A549 (cell line): Measurements from ENCODE around the gene GUCY2D. TPM values are rescaled to one million over a fixed set of nuclear protein-coding genes. Genes with fewer than 3 reads are reported as not detected.

Source experiments
- ATAC-seq, 2 experiments: fragments of 200-7000 bp in 1 of 2; fragments of >200 bp in 1 of 2; cut with Nextera tagmentation in 1 of 2; cut with Tn5 transposase in 1 of 2; 3 replicates each; pipeline versions ENCODE4 v1.8.0 to v1.9.1; 2018 to 2020; ENCODE audit warnings: mild to moderate bottlenecking in 1 of 2, moderate library complexity in 1 of 2
- CTCF ChIA-PET: fragments of 300-600 bp; sonication (Branson Sonifier 250); formaldehyde crosslinking; extraction: SDS; loops from one replicate; lab custom pipeline; 2021; ENCODE audit warnings: antibody characterized with exemption, inconsistent platforms; lab: Yijun Ruan, JAX
- POLR2A ChIA-PET: fragments of 350-600 bp; formaldehyde crosslinking; extraction: SDS; loops from one replicate; lab custom pipeline; 2021; ENCODE audit warnings: antibody characterized with exemption, inconsistent platforms; lab: Yijun Ruan, JAX
- DNase-seq, 2 experiments: peaks; one replicate each; pipeline versions ENCODE4 v3.0.0 to v3.0.0-alpha.2; 2011 to 2016; ENCODE audit warnings: low read depth in 1 of 2, low spot score in 1 of 2
- FAIRE-seq: peaks from 2 replicates; lab custom pipeline; 2011; peaks lifted over from hg19 to GRCh38; lab: Jason Lieb, UNC
- H3K27ac ChIP-seq, 2 experiments: fragments of >200 bp; sonication (Bioruptor Twin); formaldehyde crosslinking; 3 replicates each; pipeline ENCODE4 v1.5.1; 2016 to 2017
- H3K4me1 ChIP-seq: fragments of >200 bp; sonication (Bioruptor Twin); formaldehyde crosslinking; 3 replicates; pipeline ENCODE4 v1.6.1; 2016
- H3K4me2 ChIP-seq: fragments of >200 bp; sonication (Bioruptor Twin); formaldehyde crosslinking; 3 replicates; pipeline ENCODE4 v1.6.1; 2016
- H3K4me3 ChIP-seq: fragments of >200 bp; sonication (Bioruptor Twin); formaldehyde crosslinking; 3 replicates; pipeline ENCODE4 v1.5.1; 2016
- H3K9me3 ChIP-seq: fragments of >200 bp; sonication (Bioruptor Twin); formaldehyde crosslinking; 3 replicates; pipeline ENCODE4 v1.6.1; 2016
- BHLHE40 ChIP-seq: IDR thresholded peaks from 2 replicates; pipeline ENCODE4 v1.6.1; 2012; ENCODE audit warnings: low read depth, low read length, inconsistent platforms
- CBX2 ChIP-seq: fragments of 200-600 bp; sonication (generic); IDR thresholded peaks from 2 replicates; pipeline ENCODE4 v1.6.1; 2016; ENCODE audit warnings: low read depth, mild to moderate bottlenecking, borderline replicate concordance
- CBX8 ChIP-seq: fragments of 200-600 bp; sonication (generic); IDR thresholded peaks from 2 replicates; pipeline ENCODE4 v1.6.1; 2016
- CHD2 ChIP-seq: fragments of 150-350 bp; IDR thresholded peaks from 2 replicates; pipeline ENCODE4 v1.6.1; 2014; ENCODE audit warnings: low read length; ENCODE audit not compliant: partially characterized antibody
- E2F6 ChIP-seq: IDR thresholded peaks from 2 replicates; pipeline ENCODE4 v1.6.1; 2012; ENCODE audit warnings: low read depth, borderline replicate concordance
- EHF ChIP-seq: fragments of 250-450 bp; sonication (Bioruptor Pico); IDR thresholded peaks from 2 replicates; pipeline ENCODE4 v1.5.0; 2020; ENCODE audit warnings: mild to moderate bottlenecking
- EHMT2 ChIP-seq: fragments of 200-600 bp; sonication (generic); IDR thresholded peaks from 2 replicates; pipeline ENCODE4 v1.6.1; 2016; ENCODE audit warnings: antibody characterized with exemption, low read depth, mild to moderate bottlenecking, moderate library complexity
- ELK1 ChIP-seq: fragments of 150-350 bp; IDR thresholded peaks from 2 replicates; pipeline ENCODE4 v1.6.1; 2014; ENCODE audit warnings: low read depth, mild to moderate bottlenecking, low read length
- ESRRA ChIP-seq: fragments of 150-350 bp; IDR thresholded peaks from 2 replicates; pipeline ENCODE4 v1.6.1; 2014; ENCODE audit warnings: mild to moderate bottlenecking, low read length, borderline replicate concordance
- FOSB ChIP-seq: fragments of 250-450 bp; sonication (Bioruptor Pico); IDR thresholded peaks from 2 replicates; pipeline ENCODE4 v1.5.0; 2020; ENCODE audit warnings: mild to moderate bottlenecking, moderate library complexity
- GATA3 ChIP-seq: IDR thresholded peaks from 2 replicates; pipeline ENCODE4 v1.6.1; 2012; ENCODE audit warnings: borderline replicate concordance
- HDAC2 ChIP-seq: fragments of 200-600 bp; sonication (generic); IDR thresholded peaks from 2 replicates; pipeline ENCODE4 v1.6.1; 2016
- HOXA7 ChIP-seq: fragments of 250-450 bp; sonication (Bioruptor Pico); IDR thresholded peaks from 2 replicates; pipeline ENCODE4 v1.5.0; 2020; ENCODE audit warnings: mild to moderate bottlenecking, moderate library complexity
- HOXB13 ChIP-seq: fragments of 250-450 bp; sonication (Bioruptor Pico); IDR thresholded peaks from 2 replicates; pipeline ENCODE4 v1.5.0; 2020; ENCODE audit warnings: low read depth, mild to moderate bottlenecking, moderate library complexity
- HOXB5 ChIP-seq: fragments of 250-450 bp; sonication (Bioruptor Pico); IDR thresholded peaks from 2 replicates; pipeline ENCODE4 v1.5.0; 2020; ENCODE audit warnings: mild to moderate bottlenecking, moderate library complexity
- JUN ChIP-seq, 2 experiments: fragments of >200 bp; sonication (Bioruptor Twin); formaldehyde crosslinking; IDR thresholded peaks; 2 replicates in 1 of 2; 3 replicates in 1 of 2; pipeline ENCODE4 v1.6.1; 2016 to 2017
- KDM1A ChIP-seq: fragments of 200-600 bp; sonication (generic); IDR thresholded peaks from 2 replicates; pipeline ENCODE4 v1.6.1; 2016; ENCODE audit warnings: low read depth, mild to moderate bottlenecking
- MAFK ChIP-seq: fragments of 450-650 bp; IDR thresholded peaks from 2 replicates; pipeline ENCODE4 v1.6.1; 2014; ENCODE audit not compliant: partially characterized antibody
- MAZ ChIP-seq: fragments of 150-350 bp; IDR thresholded peaks from 2 replicates; pipeline ENCODE4 v1.6.1; 2014; ENCODE audit warnings: antibody characterized with exemption, low read depth, low read length, borderline replicate concordance
- MYC ChIP-seq: IDR thresholded peaks from 2 replicates; pipeline ENCODE4 v1.6.1; 2012; ENCODE audit warnings: mild to moderate bottlenecking, inconsistent platforms, low read length, improper control_type of control experiment, borderline replicate concordance
- NFE2L2 ChIP-seq: fragments of 150-350 bp; conservative IDR thresholded peaks from 2 replicates; pipeline ENCODE4 v1.6.1; 2014; ENCODE audit warnings: low read length
- NPAS2 ChIP-seq: fragments of 250-450 bp; sonication (Bioruptor Pico); IDR thresholded peaks from 2 replicates; pipeline ENCODE4 v1.8.0; 2022; ENCODE audit warnings: mild to moderate bottlenecking, moderate library complexity, borderline replicate concordance
- POLR2A ChIP-seq: IDR thresholded peaks from 2 replicates; pipeline ENCODE4 v1.6.1; 2012; ENCODE audit warnings: mild to moderate bottlenecking, low read length
- POLR2AphosphoS2 ChIP-seq: conservative IDR thresholded peaks from 2 replicates; pipeline ENCODE4 v1.6.1; 2012; ENCODE audit warnings: low read length, improper control_type of control experiment, inconsistent platforms
- RFX5 ChIP-seq: fragments of 450-650 bp; IDR thresholded peaks from 2 replicates; pipeline ENCODE4 v1.7.1; 2014; ENCODE audit warnings: antibody characterized with exemption, mild to moderate bottlenecking, moderate library complexity
- RNF2 ChIP-seq: fragments of 200-600 bp; sonication (generic); IDR thresholded peaks from 2 replicates; pipeline ENCODE4 v1.6.1; 2016; ENCODE audit warnings: low read depth, mild to moderate bottlenecking, antibody characterized with exemption, moderate library complexity, borderline replicate concordance
- SREBF2 ChIP-seq: fragments of 450-650 bp; IDR thresholded peaks from 2 replicates; pipeline ENCODE4 v1.6.1; 2014; ENCODE audit warnings: mild to moderate bottlenecking, moderate library complexity
- USF2 ChIP-seq: fragments of 450-650 bp; IDR thresholded peaks from 2 replicates; pipeline ENCODE4 v1.6.1; 2014; ENCODE audit warnings: antibody characterized with exemption
- ZNF302 ChIP-seq: fragments of 250-450 bp; sonication (Bioruptor Pico); IDR thresholded peaks from 2 replicates; pipeline ENCODE4 v1.9.0; 2021; ENCODE audit warnings: inconsistent platforms, mild to moderate bottlenecking, moderate library complexity
- WGBS: methylation state at CpG from one replicate; pipeline ENCODE4 v1.1.6; 2017; ENCODE audit errors: missing lambda C conversion rate; 5-methylcytosine and 5-hydroxymethylcytosine counted together
- polyA plus RNA-seq, 4 experiments: library from polyadenylated mRNA; depleted of rRNA in 3 of 4; stranded (reverse); fragments of >200 nt; fragmentation: RNase III in 1 of 4; extraction: RNeasy Plus Mini Kit Qiagen cat#74134 plus additional on column Dnase treatment in 1 of 4; gene quantifications; 2 replicates in 3 of 4; 3 replicates in 1 of 4; pipeline ENCODE4 v1.2.3, GENCODE V29; 2011 to 2017
- TF ChIP-seq, protein P1 (sequence below): fragments of >200 bp; sonication (Bioruptor Twin); formaldehyde crosslinking; IDR thresholded peaks from 2 replicates; pipeline ENCODE4 v1.6.1; 2016
- TF ChIP-seq, protein P2 (sequence below): IDR thresholded peaks from 2 replicates; pipeline ENCODE4 v1.6.1; 2012

Gene GUCY2D
- polyA plus RNA-seq, 2 of the 4 experiments (the other 2 are of a cell fraction) = 0.14 TPM; not detected in 1

- Histone ChIP-seq H3K4me2 (no peak overlapping the region), H3K4me1 (no peaks in the 10 kb centered on the region), H3K9me3 (0 out of 3 replicates have a peak, but pooled peaks cover 2% of the 10 kb centered on the region), H3K27ac (no peak overlapping the region), H3K4me3 (no peak overlapping the region)
- 54% methylated on average over 9 of the region's 9 CpGs for WGBS
- DNase-seq (no peak), ATAC-seq (no peak), FAIRE-seq (no peak)
- CTCF ChIA-PET = interaction anchor here (0.9 to 13.5 kb wide), 8 partner anchors 9 to 90 kb away, joined by 3 to 148 read pairs (median 10); no protein-coding TSS in a partner anchor
- TF ChIP-seq EHMT2 (no peak), USF2 (no peak), ZNF302 (CRISPR knock-in tag) (no peak), HOXB13 (CRISPR knock-in tag) (no peak), NPAS2 (CRISPR knock-in tag) (no peak), E2F6 (no peak), KDM1A (no peak), HOXA7 (CRISPR knock-in tag) (no peak), GATA3 (no peak), CBX8 (no peak), SREBF2 (no peak), MYC (no peak), RFX5 (no peak), CBX2 (no peak), HDAC2 (no peak), JUN (IDR thresholded peaks at IDR 0.05) (no peak), ESRRA (no peak), CHD2 (no peak), RNF2 (no peak)
- TF ChIP-seq, protein P1, sequence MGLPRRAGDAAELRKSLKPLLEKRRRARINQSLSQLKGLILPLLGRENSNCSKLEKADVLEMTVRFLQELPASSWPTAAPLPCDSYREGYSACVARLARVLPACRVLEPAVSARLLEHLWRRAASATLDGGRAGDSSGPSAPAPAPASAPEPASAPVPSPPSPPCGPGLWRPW = no peak
- POLR2A ChIA-PET = no interaction called here
Measured at GRCh38 chr17:8025176-8025911, 22.9 kb downstream of the GUCY2D start.

GRCh38 chr17:8029121-8029520, 26.7 kb downstream of the GUCY2D start:
- no peak overlapping the region for H3K27ac ChIP-seq
- peak in 1 of 2 experiments; percentile 32; a peak in 2 of 6 replicates for ATAC-seq
- peaks cover 7% of the 10 kb centered on the region; the same call in 2 of the 3 replicates for H3K4me1 ChIP-seq
- no peak overlapping the region for H3K4me3 ChIP-seq
- WGBS = 16% methylated on average over 5 of the region's 5 CpGs
- no peak overlapping the region for H3K4me2 ChIP-seq
- H3K9me3 ChIP-seq = 0 out of 3 replicates have a peak, but pooled peaks cover 2% of the 10 kb centered on the region
- CTCF ChIA-PET = interaction anchor here (0.9 to 10.2 kb wide), 5 partner anchors 12 to 81 kb away, joined by 3 to 105 read pairs (median 8); no protein-coding TSS in a partner anchor
- FAIRE-seq = no peak
- POLR2A ChIA-PET = interaction anchor here (0.6 kb wide), 2 partner anchors 12 to 172 kb away, joined by 3 to 7 read pairs; no protein-coding TSS in a partner anchor
- TF ChIP-seq FOSB (CRISPR knock-in tag) (no peak), NFE2L2 (no peak), RNF2 (no peak), MAFK (no peak), EHF (CRISPR knock-in tag) (no peak), ELK1 (no peak), BHLHE40 (no peak), MAZ (no peak), POLR2AphosphoS2 (no peak), CHD2 (no peak), POLR2A (no peak), HOXB5 (CRISPR knock-in tag) (no peak)
- TF ChIP-seq, protein P2, sequence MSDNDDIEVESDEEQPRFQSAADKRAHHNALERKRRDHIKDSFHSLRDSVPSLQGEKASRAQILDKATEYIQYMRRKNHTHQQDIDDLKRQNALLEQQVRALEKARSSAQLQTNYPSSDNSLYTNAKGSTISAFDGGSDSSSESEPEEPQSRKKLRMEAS = no peak
- TF ChIP-seq, all 56 proteins: peak for 0
- DNase-seq = no peak
